Measurements from ENCODE around the gene LIMA1. TPM values are rescaled to one million over a fixed set of nuclear protein-coding genes. Genes with fewer than 3 reads are reported as not detected.
A peak's percentile ranks its signal among the peaks of the same experiment; 100 is the strongest.

Gene LIMA1
- total and polyA plus RNA-seq, 9 of the 15 experiments (the other 6 are each of a cell fraction or from before 2014, with no cell fraction given), result 20.2 to 37.8 (median 27.3) TPM

DNA sequence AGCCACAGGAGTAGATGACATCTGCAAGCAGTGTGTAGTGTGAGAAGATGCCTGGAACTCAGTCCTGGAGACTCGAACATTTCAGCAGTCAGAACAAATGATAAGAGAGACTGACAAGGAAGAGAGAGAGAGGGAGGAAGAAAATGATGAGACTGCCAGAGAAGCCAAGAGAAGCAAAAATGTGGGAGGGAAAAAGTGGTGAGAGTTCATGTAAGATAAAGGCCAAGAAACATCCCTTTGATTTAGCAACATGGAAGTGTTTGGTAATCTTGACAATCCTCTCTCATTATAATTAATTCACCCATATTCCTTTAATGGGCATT lies 42.6 kb downstream of the LIMA1 start:
- Histone ChIP-seq H3K9ac (ENCODE audit: insufficient read depth in 1 of 2, low read depth in 2 of 2, low read length in 2 of 2) (no peak overlapping the region), H3K9me1 (ENCODE audit: control insufficient read depth, insufficient read depth, low read length) (no peaks in the 10 kb centered on the region), H3K27ac (ENCODE audit: extremely low read depth, low read depth, low read length) (0 out of 3 replicates have a peak overlapping the region, but pooled peaks have one; percentile 5), H3K27me3 (ENCODE audit: control insufficient read depth in 2 of 2, insufficient read depth in 2 of 2, low read length in 2 of 2) (no peaks in the 10 kb centered on the region), H4K20me1 (replicated peaks; ENCODE audit: control insufficient read depth, insufficient read depth, low read length) (no peaks in the 10 kb centered on the region), H3K79me2 (ENCODE audit: control insufficient read depth, insufficient read depth, low read length) (no peaks in the 10 kb centered on the region), H2AFZ (ENCODE audit: low read depth, low read length) (no peak overlapping the region), H3K9me3 (replicated peaks; ENCODE audit: control insufficient read depth, insufficient read depth, low read depth, low read length) (no peaks in the 10 kb centered on the region), H3K4me2 (ENCODE audit: insufficient read depth, low read length) (peak overlapping the region; percentile 33; the same call in 1 of the 2 replicates), H3K4me3 (no peak overlapping the region), H3K4me1 (replicated peaks in 1 of 2; ENCODE audit: control insufficient read depth in 2 of 2, insufficient read depth in 2 of 2, low read length in 2 of 2) (peaks cover 26 to 39% of the 10 kb centered on the region in 2 experiments), H3K36me3 (ENCODE audit: control insufficient read depth, insufficient read depth, low read length) (no peaks in the 10 kb centered on the region)
- BruUV-seq (replicated peaks), result no TSS peak
- ATAC-seq (peak; percentile 41), DNase-seq (ENCODE audit: extremely low read depth in 1 of 4, low spot score in 3 of 4) (peak in 1 of 4 experiments; percentile 49), FAIRE-seq (peak; percentile 74)
- ChIA-PET CTCF (ENCODE audit: low intra/inter-chr PET ratio) (no interaction called here), POLR2A (interaction anchor here (1.0 to 1.9 kb wide), 3 partner anchors 10 to 18 kb away, joined by 3 to 8 read pairs (median 7); no protein-coding TSS in a partner anchor)
- in situ Hi-C loops (cut with MboI), result no loop called here
- intact Hi-C loops (cut with micrococcal nuclease), result no loop called here
- 0% methylated on average over 1 of the region's 1 CpG for WGBS (ENCODE audit: insufficient coverage, low coverage, missing lambda C conversion rate)
- peak in 1 of 2 experiments; percentile 71; a peak in 1 of 4 replicates for TF ChIP-seq RCOR1 (IDR thresholded peaks at IDR 0.05; ENCODE audit: borderline replicate concordance in 1 of 2, low read depth in 2 of 2, low read length in 2 of 2)
- TF ChIP-seq, protein P1, sequence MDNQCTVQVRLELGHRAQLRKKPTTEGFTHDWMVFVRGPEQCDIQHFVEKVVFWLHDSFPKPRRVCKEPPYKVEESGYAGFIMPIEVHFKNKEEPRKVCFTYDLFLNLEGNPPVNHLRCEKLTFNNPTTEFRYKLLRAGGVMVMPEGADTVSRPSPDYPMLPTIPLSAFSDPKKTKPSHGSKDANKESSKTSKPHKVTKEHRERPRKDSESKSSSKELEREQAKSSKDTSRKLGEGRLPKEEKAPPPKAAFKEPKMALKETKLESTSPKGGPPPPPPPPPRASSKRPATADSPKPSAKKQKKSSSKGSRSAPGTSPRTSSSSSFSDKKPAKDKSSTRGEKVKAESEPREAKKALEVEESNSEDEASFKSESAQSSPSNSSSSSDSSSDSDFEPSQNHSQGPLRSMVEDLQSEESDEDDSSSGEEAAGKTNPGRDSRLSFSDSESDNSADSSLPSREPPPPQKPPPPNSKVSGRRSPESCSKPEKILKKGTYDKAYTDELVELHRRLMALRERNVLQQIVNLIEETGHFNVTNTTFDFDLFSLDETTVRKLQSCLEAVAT (IDR thresholded peaks at IDR 0.05), result no peak
- no peak for TF ChIP-seq ZSCAN29 (IDR thresholded peaks at IDR 0.05)
- no peak for TF ChIP-seq BRD9 (IDR thresholded peaks at IDR 0.05; ENCODE audit: low read depth, partially characterized antibody)
- no peak for TF ChIP-seq MYBL2 (IDR thresholded peaks at IDR 0.05; ENCODE audit: low read depth)
- TF ChIP-seq MYBL2 (CRISPR knock-in tag; IDR thresholded peaks at IDR 0.05; ENCODE audit: borderline replicate concordance), result no peak
- peak; percentile 28 for TF ChIP-seq MEIS2 (IDR thresholded peaks at IDR 0.05; ENCODE audit: partially characterized antibody)
- TF ChIP-seq DIDO1 (tag; IDR thresholded peaks at IDR 0.05; ENCODE audit: low read depth), result no peak
- TF ChIP-seq NEUROD1 (IDR thresholded peaks at IDR 0.05; ENCODE audit: borderline replicate concordance, low read depth, low read length, partially characterized antibody), result no peak
- TF ChIP-seq KLF1 (tag; IDR thresholded peaks at IDR 0.05), result no peak
- no peak for TF ChIP-seq ZNF695 (CRISPR knock-in tag; IDR thresholded peaks at IDR 0.05)
- no peak for TF ChIP-seq SIRT6 (IDR thresholded peaks at IDR 0.05; ENCODE audit: low read depth, low read length)
- no peak for TF ChIP-seq TBL1XR1 (IDR thresholded peaks at IDR 0.05; ENCODE audit: low read length in 2 of 2)
- no peak for TF ChIP-seq ZNF764 (CRISPR knock-in tag; IDR thresholded peaks at IDR 0.05; ENCODE audit: low read depth)
- TF ChIP-seq ZBTB8A (IDR thresholded peaks at IDR 0.05; ENCODE audit: partially characterized antibody), result no peak
- TF ChIP-seq ZNF175 (CRISPR knock-in tag; IDR thresholded peaks at IDR 0.05; ENCODE audit: low read depth), result no peak
- no peak for TF ChIP-seq STAG1 (CRISPR knock-in tag; IDR thresholded peaks at IDR 0.05; ENCODE audit: borderline replicate concordance)
- TF ChIP-seq, protein P2, sequence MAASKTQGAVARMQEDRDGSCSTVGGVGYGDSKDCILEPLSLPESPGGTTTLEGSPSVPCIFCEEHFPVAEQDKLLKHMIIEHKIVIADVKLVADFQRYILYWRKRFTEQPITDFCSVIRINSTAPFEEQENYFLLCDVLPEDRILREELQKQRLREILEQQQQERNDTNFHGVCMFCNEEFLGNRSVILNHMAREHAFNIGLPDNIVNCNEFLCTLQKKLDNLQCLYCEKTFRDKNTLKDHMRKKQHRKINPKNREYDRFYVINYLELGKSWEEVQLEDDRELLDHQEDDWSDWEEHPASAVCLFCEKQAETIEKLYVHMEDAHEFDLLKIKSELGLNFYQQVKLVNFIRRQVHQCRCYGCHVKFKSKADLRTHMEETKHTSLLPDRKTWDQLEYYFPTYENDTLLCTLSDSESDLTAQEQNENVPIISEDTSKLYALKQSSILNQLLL (CRISPR knock-in tag; IDR thresholded peaks at IDR 0.05; ENCODE audit: borderline replicate concordance), result no peak
- no peak for TF ChIP-seq FIP1L1 (IDR thresholded peaks at IDR 0.05; ENCODE audit: low read depth, low read length, poor library complexity, severe bottlenecking)
- no peak for TF ChIP-seq ZNF212 (CRISPR knock-in tag; IDR thresholded peaks at IDR 0.05)
- TF ChIP-seq PYGO2 (tag; IDR thresholded peaks at IDR 0.05), result no peak
- TF ChIP-seq NFIC (IDR thresholded peaks at IDR 0.05), result peak; percentile 59; the same call in 1 of the 2 replicates
